Parathyroid adenoma (tissue), 2 donors: ENCODE measurements around the gene ZP2.
"Not testable (repeated sequence)": the region's sequence is repeated elsewhere in the genome, so short reads cannot be mapped to it uniquely, and the experiment has no call there.

ENCODE experiments used
- H2AFZ ChIP-seq: fragments of 300-600 bp; sonication (generic); one replicate; pipeline ENCODE4 v1.7.0; 2017; ENCODE audit warnings: antibody characterized with exemption, mild to moderate bottlenecking
- H3K27ac ChIP-seq: fragments of 300-600 bp; sonication (generic); one replicate; pipeline ENCODE4 v1.7.0; 2017
- H3K27me3 ChIP-seq: fragments of 300-600 bp; sonication (generic); one replicate; pipeline ENCODE4 v1.7.0; 2017; ENCODE audit warnings: low read length; ENCODE audit not compliant: control insufficient read depth, insufficient read depth
- H3K36me3 ChIP-seq: fragments of 300-600 bp; sonication (generic); one replicate; pipeline ENCODE4 v1.7.0; 2017; ENCODE audit warnings: low read length; ENCODE audit not compliant: control insufficient read depth, insufficient read depth
- H3K4me1 ChIP-seq: fragments of 300-600 bp; sonication (generic); one replicate; pipeline ENCODE4 v1.7.0; 2017; ENCODE audit warnings: control low read depth
- H3K4me2 ChIP-seq: fragments of 300-600 bp; sonication (generic); one replicate; pipeline ENCODE4 v1.7.0; 2017; ENCODE audit warnings: low read length
- H3K4me3 ChIP-seq: fragments of 300-600 bp; sonication (generic); one replicate; pipeline ENCODE4 v1.7.0; 2017; ENCODE audit warnings: low read depth, low read length
- H3K79me2 ChIP-seq: fragments of 300-600 bp; sonication (generic); one replicate; pipeline ENCODE4 v1.7.0; 2017; ENCODE audit warnings: control low read depth
- H3K9ac ChIP-seq: fragments of 300-600 bp; sonication (generic); one replicate; pipeline ENCODE4 v1.7.0; 2017; ENCODE audit warnings: mild to moderate bottlenecking
- H3K9me3 ChIP-seq: fragments of 300-600 bp; sonication (generic); one replicate; pipeline ENCODE4 v1.7.0; 2017; ENCODE audit warnings: low read length; ENCODE audit not compliant: control insufficient read depth
- TF ChIP-seq, protein P1 (sequence below): fragments of 300-600 bp; sonication (generic); IDR thresholded peaks from one replicate; pipeline ENCODE4 v1.7.0; 2017; ENCODE audit warnings: antibody characterized with exemption, mild to moderate bottlenecking
- donor health status: primary hyperparathyroidism.

The ZP2 gene

DNA sequence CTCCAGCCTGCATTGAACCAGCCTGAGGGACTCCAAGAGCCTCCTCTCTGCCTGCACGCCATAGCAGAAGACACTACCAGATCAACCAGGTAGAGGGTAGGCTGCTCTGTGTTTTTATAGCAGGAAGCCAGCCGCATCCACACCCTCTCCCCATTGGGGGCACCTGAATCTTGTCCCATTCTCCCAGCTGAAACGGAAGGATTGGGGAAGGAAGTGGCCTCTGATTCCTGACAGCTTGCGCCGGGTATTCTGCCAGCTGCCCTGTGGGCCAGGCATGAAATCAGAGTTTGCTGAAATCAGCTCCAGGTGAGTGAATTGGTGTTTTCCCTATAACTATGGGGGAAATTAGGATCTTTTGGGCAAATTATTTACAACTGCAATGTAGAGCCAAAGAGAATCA lies at the start of gene ZP2:
TSS of gene ZP2 (minus strand) at position 89 of the 400 bp plus-strand sequence. CDS start at position 62, 27 bp downstream.
- H2AFZ ChIP-seq, result no peak within 1 kb of the TSS
- no peaks in the 10 kb centered on the region for H3K36me3 ChIP-seq

DNA sequence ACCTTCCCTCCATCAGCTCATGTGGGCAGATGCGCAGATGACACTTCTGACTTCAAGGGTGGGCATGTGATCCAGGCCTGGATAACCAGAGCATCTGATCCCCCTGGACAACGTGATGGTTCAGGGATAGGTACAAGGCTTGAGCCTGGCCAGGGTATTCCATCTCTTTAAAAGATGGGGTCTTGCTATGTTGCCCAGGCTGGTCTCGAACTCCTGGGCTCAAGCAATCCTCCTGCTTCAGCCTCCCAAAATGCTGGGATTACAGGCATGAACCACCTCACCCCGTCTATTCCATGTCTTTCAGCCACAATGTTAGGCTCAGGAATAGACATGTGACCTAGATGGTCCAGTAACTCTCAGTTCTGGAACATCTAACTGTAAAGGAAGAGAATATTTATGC lies 45.9 kb upstream of the ZP2 start:
- Histone ChIP-seq H3K4me3 (no peak overlapping the region), H2AFZ (no peak overlapping the region), H3K9ac (no peak overlapping the region), H3K4me1 (no peaks in the 10 kb centered on the region), H3K79me2 (no peaks in the 10 kb centered on the region), H3K27ac (no peak overlapping the region), H3K4me2 (no peak overlapping the region), H3K36me3 (no peaks in the 10 kb centered on the region), H3K27me3 (no peaks in the 10 kb centered on the region), H3K9me3 (no peaks in the 10 kb centered on the region)
- TF ChIP-seq, protein P1, sequence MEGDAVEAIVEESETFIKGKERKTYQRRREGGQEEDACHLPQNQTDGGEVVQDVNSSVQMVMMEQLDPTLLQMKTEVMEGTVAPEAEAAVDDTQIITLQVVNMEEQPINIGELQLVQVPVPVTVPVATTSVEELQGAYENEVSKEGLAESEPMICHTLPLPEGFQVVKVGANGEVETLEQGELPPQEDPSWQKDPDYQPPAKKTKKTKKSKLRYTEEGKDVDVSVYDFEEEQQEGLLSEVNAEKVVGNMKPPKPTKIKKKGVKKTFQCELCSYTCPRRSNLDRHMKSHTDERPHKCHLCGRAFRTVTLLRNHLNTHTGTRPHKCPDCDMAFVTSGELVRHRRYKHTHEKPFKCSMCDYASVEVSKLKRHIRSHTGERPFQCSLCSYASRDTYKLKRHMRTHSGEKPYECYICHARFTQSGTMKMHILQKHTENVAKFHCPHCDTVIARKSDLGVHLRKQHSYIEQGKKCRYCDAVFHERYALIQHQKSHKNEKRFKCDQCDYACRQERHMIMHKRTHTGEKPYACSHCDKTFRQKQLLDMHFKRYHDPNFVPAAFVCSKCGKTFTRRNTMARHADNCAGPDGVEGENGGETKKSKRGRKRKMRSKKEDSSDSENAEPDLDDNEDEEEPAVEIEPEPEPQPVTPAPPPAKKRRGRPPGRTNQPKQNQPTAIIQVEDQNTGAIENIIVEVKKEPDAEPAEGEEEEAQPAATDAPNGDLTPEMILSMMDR, result no peak

More for the DNA sequence above, at the start of gene ZP2:
- Histone ChIP-seq H3K27me3 (no peaks in the 10 kb centered on the region), H3K4me3 (no peak within 1 kb of the TSS), H3K4me1 (no peaks in the 10 kb centered on the region), H3K9ac (no peak within 1 kb of the TSS), H3K27ac (no peak within 1 kb of the TSS), H3K4me2 (no peak within 1 kb of the TSS), H3K9me3 (no peaks in the 10 kb centered on the region), H3K79me2 (no peaks in the 10 kb centered on the region)
- TF ChIP-seq, protein P1, result no peak

DNA sequence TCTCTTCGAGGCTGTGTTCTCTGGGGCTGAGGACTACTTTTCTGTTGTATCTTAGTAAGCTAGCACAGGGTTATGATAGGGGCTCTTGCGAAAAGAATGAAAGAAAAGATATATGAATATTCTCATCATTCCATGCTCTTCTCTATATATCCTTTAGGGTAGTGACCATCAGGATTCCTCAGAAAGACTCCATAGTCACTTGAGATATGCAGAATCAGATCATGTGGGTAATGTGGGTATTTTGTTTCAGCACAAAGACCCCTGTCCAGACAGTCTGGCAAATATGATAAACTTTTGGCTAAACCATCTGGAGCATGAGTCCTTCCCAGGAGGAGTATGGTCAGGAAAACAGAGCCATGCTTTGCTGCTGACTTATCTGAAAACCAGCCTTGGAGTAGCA lies 45.3 kb upstream of the ZP2 start:
- Histone ChIP-seq H3K9me3 (no peaks in the 10 kb centered on the region), H3K36me3 (no peaks in the 10 kb centered on the region), H3K4me2 (no peak overlapping the region), H3K27ac (no peak overlapping the region), H3K27me3 (no peaks in the 10 kb centered on the region), H3K4me3 (no peak overlapping the region), H2AFZ (no peak overlapping the region), H3K9ac (no peak overlapping the region), H3K79me2 (no peaks in the 10 kb centered on the region), H3K4me1 (no peaks in the 10 kb centered on the region)
- TF ChIP-seq, protein P1, result no peak

DNA sequence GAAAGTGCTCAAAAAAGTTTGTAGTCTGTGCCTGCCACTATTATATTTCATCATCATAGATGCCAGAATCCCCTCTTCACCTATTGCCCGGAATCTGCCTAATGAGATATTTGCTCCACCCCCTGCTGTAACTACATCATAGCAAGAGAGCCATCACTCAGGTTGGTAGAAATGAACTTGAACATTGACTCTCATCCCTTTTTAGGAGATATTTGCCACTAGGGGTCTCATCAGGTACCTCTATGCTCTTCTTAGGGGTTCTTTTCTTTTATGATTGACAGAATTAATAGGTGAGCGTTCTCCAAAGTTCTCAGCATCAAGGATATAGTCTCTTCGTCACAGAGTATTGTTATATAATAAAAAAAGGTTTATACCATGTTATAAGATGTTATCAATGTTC lies 42.1 kb upstream of the ZP2 start:
- TF ChIP-seq, protein P1, result no peak
- H2AFZ ChIP-seq, result no peak overlapping the region
- H3K9me3 ChIP-seq, result no peaks in the 10 kb centered on the region
- no peaks in the 10 kb centered on the region for H3K4me1 ChIP-seq
- no peak overlapping the region for H3K9ac ChIP-seq
- H3K79me2 ChIP-seq, result no peaks in the 10 kb centered on the region
- H3K4me2 ChIP-seq, result no peak overlapping the region
- no peak overlapping the region for H3K27ac ChIP-seq
- H3K4me3 ChIP-seq, result no peak overlapping the region
- no peaks in the 10 kb centered on the region for H3K36me3 ChIP-seq
- no peaks in the 10 kb centered on the region for H3K27me3 ChIP-seq

DNA sequence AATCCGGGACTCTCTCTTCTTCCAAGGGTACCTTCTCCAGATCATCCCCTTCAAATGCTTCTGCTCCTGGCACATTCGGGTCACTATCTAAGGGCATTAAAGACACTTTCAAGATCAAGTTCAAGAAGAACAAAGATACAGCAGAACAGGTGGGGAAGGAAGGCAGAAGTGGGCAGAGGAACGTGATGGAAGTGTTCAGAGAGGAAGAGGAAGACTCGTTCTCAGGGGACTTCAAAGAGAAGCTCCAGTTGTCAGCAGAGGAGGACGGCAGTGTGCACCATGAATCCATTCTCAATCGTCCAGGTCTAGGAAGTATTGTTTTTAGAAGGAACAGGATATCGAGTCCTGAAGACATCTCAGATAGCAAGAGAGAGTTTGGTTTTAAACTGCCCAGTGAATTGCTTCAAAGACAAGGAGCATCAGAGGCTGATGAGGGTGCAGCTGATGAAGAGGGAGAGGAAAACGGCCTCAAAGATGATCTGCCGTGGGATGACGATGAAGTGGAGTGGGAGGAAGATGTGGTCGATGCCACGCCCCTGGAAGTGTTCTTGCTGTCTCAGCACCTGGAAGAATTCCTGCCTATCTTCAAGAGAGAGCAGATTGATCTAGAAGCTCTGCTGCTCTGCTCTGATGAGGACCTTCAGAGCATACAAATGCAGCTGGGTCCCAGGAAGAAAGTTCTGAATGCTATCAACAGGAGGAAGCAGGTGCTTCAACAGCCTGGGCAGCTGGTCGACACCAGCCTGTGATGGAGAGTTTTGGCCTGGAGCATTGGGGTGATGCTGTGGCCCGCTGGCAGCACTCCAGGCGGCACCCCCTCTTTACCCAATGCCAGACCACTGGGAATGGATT lies 38.9 kb upstream of the ZP2 start:
- TF ChIP-seq, protein P1, result no peak
- H3K9me3 ChIP-seq, result no peaks in the 10 kb centered on the region
- H3K4me1 ChIP-seq, result no peaks in the 10 kb centered on the region
- no peak overlapping the region for H3K4me2 ChIP-seq
- H3K9ac ChIP-seq, result no peak overlapping the region
- H3K4me3 ChIP-seq, result no peak overlapping the region
- no peak overlapping the region for H3K27ac ChIP-seq
- no peaks in the 10 kb centered on the region for H3K36me3 ChIP-seq
- no peaks in the 10 kb centered on the region for H3K27me3 ChIP-seq
- H3K79me2 ChIP-seq, result no peaks in the 10 kb centered on the region
- H2AFZ ChIP-seq, result no peak overlapping the region

DNA sequence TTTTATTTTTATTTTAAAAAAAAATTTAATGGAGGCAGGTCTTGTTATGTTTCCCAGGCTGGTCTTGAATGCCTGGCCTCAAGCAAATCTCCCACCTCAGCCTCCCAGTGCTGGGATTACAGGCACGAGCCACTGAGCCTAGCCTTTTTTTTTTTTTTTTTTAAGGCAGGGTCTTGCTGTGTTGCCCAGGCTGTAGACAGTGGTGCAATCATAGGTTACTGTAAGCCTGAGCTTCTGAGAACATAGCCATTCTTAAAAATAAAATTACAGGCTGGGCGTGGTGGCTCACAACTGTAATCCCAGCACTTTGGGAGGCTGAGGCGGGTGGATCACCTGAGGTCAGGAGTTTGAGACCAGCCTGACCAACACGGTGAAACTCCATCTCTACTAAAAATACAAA lies 36.8 kb upstream of the ZP2 start:
- H3K4me1 ChIP-seq, H3K79me2 ChIP-seq, H3K4me3 ChIP-seq, H3K9me3 ChIP-seq, H3K27me3 ChIP-seq, H3K36me3 ChIP-seq, H3K4me2 ChIP-seq, H3K9ac ChIP-seq, H3K27ac ChIP-seq, H2AFZ ChIP-seq: not testable (repeated sequence)
